Astrocyte (in vitro differentiated cells and primary cell): ENCODE data around the gene TFF2. TPM values are rescaled to one million over a fixed set of nuclear protein-coding genes. Genes with fewer than 3 reads are reported as not detected.

Experiments used
- DNase-seq: peaks from one replicate; pipeline ENCODE4 v3.0.0-alpha.2; 2010; ENCODE audit warnings: low read depth
- FAIRE-seq: peaks from 2 replicates; lab custom pipeline; 2011; peaks lifted over from hg19 to GRCh38; lab: Jason Lieb, UNC
- H2AFZ ChIP-seq: 2 replicates; pipeline ENCODE4 v1.6.0; 2012; ENCODE audit warnings: low read depth, low read length, inconsistent platforms
- H3K27ac ChIP-seq: 2 replicates; pipeline ENCODE4 v1.5.1; 2011; ENCODE audit warnings: low read depth, low read length, inconsistent platforms
- H3K27me3 ChIP-seq: 2 replicates; pipeline ENCODE4 v1.6.0; 2011; ENCODE audit warnings: low read length, inconsistent platforms; ENCODE audit not compliant: insufficient read depth
- H3K36me3 ChIP-seq: 2 replicates; pipeline ENCODE4 v1.5.1; 2011; ENCODE audit warnings: low read length, inconsistent platforms; ENCODE audit not compliant: insufficient read depth
- H3K4me1 ChIP-seq: 2 replicates; pipeline ENCODE4 v1.5.1; 2011; ENCODE audit warnings: low read length, inconsistent platforms; ENCODE audit not compliant: insufficient read depth
- H3K4me2 ChIP-seq: 2 replicates; pipeline ENCODE4 v1.6.0; 2012; ENCODE audit warnings: low read length, inconsistent platforms
- H3K4me3 ChIP-seq: 2 replicates; pipeline ENCODE4 v1.5.1; 2011; ENCODE audit warnings: low read depth, mild to moderate bottlenecking, low read length, inconsistent platforms; ENCODE audit not compliant: insufficient read depth
- H3K79me2 ChIP-seq: 2 replicates; pipeline ENCODE4 v1.6.0; 2012; ENCODE audit warnings: mild to moderate bottlenecking, low read length, inconsistent platforms; ENCODE audit not compliant: insufficient read depth
- H3K9ac ChIP-seq: 2 replicates; pipeline ENCODE4 v1.6.0; 2012; ENCODE audit warnings: mild to moderate bottlenecking, low read length, inconsistent platforms
- H3K9me3 ChIP-seq: 2 replicates; pipeline ENCODE4 v1.5.1; 2012; ENCODE audit warnings: low read depth, mild to moderate bottlenecking, low read length, inconsistent platforms; ENCODE audit not compliant: insufficient read depth
- H4K20me1 ChIP-seq: 2 replicates; pipeline ENCODE4 v1.6.0; 2012; ENCODE audit warnings: low read length, inconsistent platforms; ENCODE audit not compliant: insufficient read depth
- H3K27ac Mint-ChIP-seq: one replicate; pipeline ENCODE4 v1.8.0; 2021; ENCODE audit warnings: mild to moderate bottlenecking, mixed read lengths; ENCODE audit not compliant: unreplicated experiment
- H3K27me3 Mint-ChIP-seq: one replicate; pipeline ENCODE4 v1.8.0; 2021; ENCODE audit warnings: low read depth, mixed read lengths; ENCODE audit not compliant: unreplicated experiment
- H3K36me3 Mint-ChIP-seq: one replicate; pipeline ENCODE4 v1.8.0; 2021; ENCODE audit warnings: low read depth, mixed read lengths; ENCODE audit not compliant: unreplicated experiment
- H3K4me1 Mint-ChIP-seq: one replicate; pipeline ENCODE4 v1.8.0; 2021; ENCODE audit warnings: low read depth, mixed read lengths; ENCODE audit not compliant: unreplicated experiment
- H3K4me3 Mint-ChIP-seq: one replicate; pipeline ENCODE4 v1.8.0; 2021; ENCODE audit warnings: mild to moderate bottlenecking, moderate library complexity, mixed read lengths; ENCODE audit not compliant: unreplicated experiment
- H3K9me3 Mint-ChIP-seq: one replicate; pipeline ENCODE4 v1.8.0; 2021; ENCODE audit warnings: mild to moderate bottlenecking, mixed read lengths; ENCODE audit not compliant: unreplicated experiment
- EZH2 ChIP-seq: IDR thresholded peaks from 2 replicates; pipeline ENCODE4 v1.6.1; 2012; ENCODE audit warnings: mild to moderate bottlenecking, low read length, inconsistent platforms; ENCODE audit not compliant: insufficient read depth
- total RNA-seq: library from RNA; stranded (reverse); gene quantifications from 2 replicates; pipeline ENCODE4 v1.2.1, GENCODE V29; 2021
- TF ChIP-seq, protein P1 (sequence below): IDR thresholded peaks from 2 replicates; pipeline ENCODE4 v1.5.1; 2011; ENCODE audit warnings: low read depth, mild to moderate bottlenecking, inconsistent platforms, low read length, moderate library complexity; ENCODE audit not compliant: insufficient read depth

TFF2 gene
- total RNA-seq, 1 donor from 2014 or later, result not detected

DNA sequence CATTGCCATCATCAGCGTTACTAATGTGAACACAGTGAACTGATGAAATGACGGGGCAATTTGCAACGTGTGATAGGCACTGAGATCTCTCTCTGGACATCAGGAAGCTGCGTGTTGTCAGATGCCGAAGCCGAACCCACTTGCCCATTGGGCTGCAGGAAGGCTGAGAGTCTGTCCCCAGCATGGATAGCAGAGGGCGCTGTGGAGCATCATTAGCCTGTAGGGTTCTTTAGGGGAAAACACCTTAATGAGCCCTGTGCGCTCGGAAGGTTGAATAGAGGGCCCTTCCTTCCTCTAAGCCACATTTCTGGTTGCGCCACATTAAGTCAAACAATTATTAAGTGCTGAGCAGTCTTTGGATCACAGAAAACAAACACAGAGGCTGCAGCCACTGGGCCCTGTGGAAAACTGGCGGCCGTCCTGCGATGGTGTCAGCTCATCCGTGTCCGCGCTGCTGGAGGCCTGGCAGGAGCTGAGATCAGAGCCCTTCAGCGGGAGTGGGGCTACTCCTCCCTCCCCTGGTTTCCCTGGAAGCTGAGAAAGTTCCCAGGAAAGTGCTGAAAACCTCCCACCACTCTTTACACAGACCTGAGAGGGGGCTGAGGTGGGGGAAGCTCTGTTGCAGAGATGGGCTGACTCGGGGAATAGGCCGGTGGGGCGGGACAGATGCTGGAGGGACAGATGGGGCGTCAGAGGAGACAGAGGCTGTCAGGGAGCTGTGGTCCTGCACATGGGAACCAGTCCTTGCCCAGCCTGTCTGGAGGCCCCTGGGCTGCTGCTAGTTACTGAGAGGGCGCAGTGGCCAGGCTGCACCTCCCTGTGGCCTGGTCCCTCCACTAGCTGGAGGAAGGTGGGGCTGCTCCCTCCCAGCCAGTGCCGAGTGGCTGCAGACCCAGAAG lies 12.7 kb downstream of the TFF2 start:
- H3K4me3 Mint-ChIP-seq, result no peak overlapping the region
- H3K9me3 ChIP-seq, result no peaks in the 10 kb centered on the region
- no peaks in the 10 kb centered on the region for H4K20me1 ChIP-seq
- peak overlapping the region; percentile 60 for H3K4me2 ChIP-seq
- H3K79me2 ChIP-seq, result no peaks in the 10 kb centered on the region
- no peaks in the 10 kb centered on the region for H3K36me3 ChIP-seq
- H3K27ac ChIP-seq, result no peak overlapping the region
- H3K9me3 Mint-ChIP-seq, result no peaks in the 10 kb centered on the region
- peaks cover 20% of the 10 kb centered on the region for H3K27me3 ChIP-seq
- H3K27ac Mint-ChIP-seq, result no peak overlapping the region
- H2AFZ ChIP-seq, result peak overlapping the region; percentile 52
- H3K4me1 Mint-ChIP-seq, result peaks cover 5% of the 10 kb centered on the region
- peaks cover 5% of the 10 kb centered on the region for H3K4me1 ChIP-seq
- peaks cover 7% of the 10 kb centered on the region for H3K27me3 Mint-ChIP-seq
- no peak overlapping the region for H3K9ac ChIP-seq
- no peaks in the 10 kb centered on the region for H3K36me3 Mint-ChIP-seq
- no peak overlapping the region for H3K4me3 ChIP-seq
- DNase-seq (peak; percentile 9), FAIRE-seq (no peak)
- TF ChIP-seq, protein P1, sequence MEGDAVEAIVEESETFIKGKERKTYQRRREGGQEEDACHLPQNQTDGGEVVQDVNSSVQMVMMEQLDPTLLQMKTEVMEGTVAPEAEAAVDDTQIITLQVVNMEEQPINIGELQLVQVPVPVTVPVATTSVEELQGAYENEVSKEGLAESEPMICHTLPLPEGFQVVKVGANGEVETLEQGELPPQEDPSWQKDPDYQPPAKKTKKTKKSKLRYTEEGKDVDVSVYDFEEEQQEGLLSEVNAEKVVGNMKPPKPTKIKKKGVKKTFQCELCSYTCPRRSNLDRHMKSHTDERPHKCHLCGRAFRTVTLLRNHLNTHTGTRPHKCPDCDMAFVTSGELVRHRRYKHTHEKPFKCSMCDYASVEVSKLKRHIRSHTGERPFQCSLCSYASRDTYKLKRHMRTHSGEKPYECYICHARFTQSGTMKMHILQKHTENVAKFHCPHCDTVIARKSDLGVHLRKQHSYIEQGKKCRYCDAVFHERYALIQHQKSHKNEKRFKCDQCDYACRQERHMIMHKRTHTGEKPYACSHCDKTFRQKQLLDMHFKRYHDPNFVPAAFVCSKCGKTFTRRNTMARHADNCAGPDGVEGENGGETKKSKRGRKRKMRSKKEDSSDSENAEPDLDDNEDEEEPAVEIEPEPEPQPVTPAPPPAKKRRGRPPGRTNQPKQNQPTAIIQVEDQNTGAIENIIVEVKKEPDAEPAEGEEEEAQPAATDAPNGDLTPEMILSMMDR, result peak; percentile 61
- no peak for TF ChIP-seq EZH2

DNA sequence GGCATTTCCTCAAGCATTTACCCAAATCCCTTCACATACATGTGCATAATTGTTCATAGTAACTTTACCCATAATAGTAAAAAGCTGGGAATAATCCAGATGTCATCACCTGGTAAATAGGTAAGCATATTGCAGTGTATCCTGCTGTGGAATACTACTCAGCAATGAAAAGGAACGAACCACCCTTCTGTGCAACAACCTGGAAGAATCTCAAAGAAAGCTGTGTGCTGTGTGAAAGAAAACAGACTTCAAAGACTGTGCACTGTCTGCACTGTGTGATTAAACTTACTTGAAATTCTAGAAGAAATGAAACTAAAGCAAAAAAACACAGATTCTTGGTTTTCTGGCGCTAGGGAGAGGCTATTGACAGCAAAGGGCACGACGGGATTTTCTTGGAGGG lies 13.5 kb downstream of the TFF2 start:
- TF ChIP-seq EZH2, result no peak
- TF ChIP-seq, protein P1, result no peak
- no peak overlapping the region for H3K4me2 ChIP-seq
- DNase-seq, result no peak

DNA sequence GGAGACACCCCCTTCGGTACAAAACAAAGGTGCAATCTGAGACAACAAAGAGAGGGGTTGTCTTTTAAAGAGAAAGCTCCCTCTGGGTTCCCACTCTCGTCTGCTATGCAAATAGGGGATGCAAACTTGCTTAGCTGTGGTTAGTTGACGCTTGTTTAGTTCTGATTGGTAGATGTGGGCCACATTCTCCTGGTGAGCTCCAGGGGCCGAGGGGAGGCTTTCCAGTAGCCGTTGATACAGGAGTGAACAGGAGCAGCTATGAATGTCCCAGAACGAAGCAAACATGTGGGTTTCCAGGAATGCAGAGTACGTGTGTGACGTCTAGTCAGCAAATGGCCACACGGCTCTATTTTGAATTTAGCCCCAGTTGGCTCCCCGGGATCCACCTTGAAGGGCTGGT lies 14.7 kb downstream of the TFF2 start:
- DNase-seq (no peak), FAIRE-seq (no peak)
- H3K9me3 Mint-ChIP-seq, result peaks cover 8% of the 10 kb centered on the region
- no peaks in the 10 kb centered on the region for H3K36me3 Mint-ChIP-seq
- Histone ChIP-seq H3K9me3 (no peaks in the 10 kb centered on the region), H3K27me3 (peaks cover 20% of the 10 kb centered on the region), H3K9ac (no peak overlapping the region), H3K27ac (no peak overlapping the region), H2AFZ (no peak overlapping the region), H3K4me3 (no peak overlapping the region), H3K4me2 (no peak overlapping the region), H3K79me2 (no peaks in the 10 kb centered on the region), H3K4me1 (peaks cover 5% of the 10 kb centered on the region), H4K20me1 (no peaks in the 10 kb centered on the region), H3K36me3 (no peaks in the 10 kb centered on the region)
- no peak overlapping the region for H3K4me3 Mint-ChIP-seq
- H3K27me3 Mint-ChIP-seq, result peaks cover 10% of the 10 kb centered on the region
- peak overlapping the region; percentile 81 for H3K27ac Mint-ChIP-seq
- TF ChIP-seq, protein P1, result no peak
- TF ChIP-seq EZH2, result no peak
- peaks cover 5% of the 10 kb centered on the region for H3K4me1 Mint-ChIP-seq

More for the DNA sequence above, 13.5 kb downstream of the TFF2 start:
- H3K27ac Mint-ChIP-seq, result no peak overlapping the region
- no peaks in the 10 kb centered on the region for H3K36me3 Mint-ChIP-seq
- Histone ChIP-seq H3K79me2 (no peaks in the 10 kb centered on the region), H3K4me3 (no peak overlapping the region), H3K27me3 (peaks cover 20% of the 10 kb centered on the region), H2AFZ (no peak overlapping the region), H3K4me1 (peaks cover 5% of the 10 kb centered on the region), H3K36me3 (no peaks in the 10 kb centered on the region), H3K9me3 (no peaks in the 10 kb centered on the region), H3K27ac (no peak overlapping the region), H3K9ac (no peak overlapping the region), H4K20me1 (no peaks in the 10 kb centered on the region)
- peaks cover 5% of the 10 kb centered on the region for H3K4me1 Mint-ChIP-seq
- peaks cover 10% of the 10 kb centered on the region for H3K27me3 Mint-ChIP-seq
- H3K9me3 Mint-ChIP-seq, result peaks cover 2% of the 10 kb centered on the region
- no peak overlapping the region for H3K4me3 Mint-ChIP-seq
- FAIRE-seq, result no peak
